Ishikawa (cell line): ENCODE measurements around the gene MRPL44.

Experiments
- EGR1 ChIP-seq: IDR thresholded peaks from 2 replicates; pipeline ENCODE4 v1.6.1; 2012
- REST ChIP-seq: IDR thresholded peaks from 2 replicates; pipeline ENCODE4 v1.6.1; 2012; ENCODE audit warnings: low read depth, mild to moderate bottlenecking
- TCF12 ChIP-seq: IDR thresholded peaks from 2 replicates; pipeline ENCODE4 v1.6.1; 2012; ENCODE audit warnings: low read depth

- TF ChIP-seq TCF12 (no peak), EGR1 (no peak), REST (no peak)
Observed at GRCh38 chr2:223925106-223925505, 32.2 kb upstream of the MRPL44 start.
